Thymus (tissue), 11 donors: ENCODE measurements around the gene ZBTB9. TPM values are rescaled to one million over a fixed set of nuclear protein-coding genes. Genes with fewer than 3 reads are reported as not detected.

Experiments used
- DNase-seq, 9 donors: peaks; one replicate each; pipeline ENCODE4 v3.0.0-alpha.2; 2013; ENCODE audit warnings: low spot score in 9 of 9, low read depth in 6 of 9, missing footprints in 1 of 9
- H3K27ac ChIP-seq, 2 donors: one replicate each; pipeline ENCODE4 v1.5.1; 2013; ENCODE audit warnings: control low read depth in 1 of 2, low read depth in 1 of 2, low read length in 1 of 2, mild to moderate bottlenecking in 1 of 2, moderate library complexity in 1 of 2
- H3K27me3 ChIP-seq, 2 donors: one replicate each; pipeline ENCODE4 v1.5.1; 2013; ENCODE audit warnings: low read length in 1 of 2; ENCODE audit not compliant: control insufficient read depth in 2 of 2, insufficient read depth in 1 of 2
- H3K36me3 ChIP-seq, 2 donors: one replicate each; pipeline ENCODE4 v1.5.1; 2013; ENCODE audit warnings: low read length in 1 of 2, mild to moderate bottlenecking in 1 of 2, moderate library complexity in 1 of 2; ENCODE audit not compliant: control insufficient read depth in 2 of 2, insufficient read depth in 2 of 2
- H3K4me1 ChIP-seq, 2 donors: one replicate each; pipeline ENCODE4 v1.5.1; 2013; ENCODE audit warnings: low read length in 2 of 2; ENCODE audit not compliant: control insufficient read depth in 2 of 2, insufficient read depth in 2 of 2
- H3K4me3 ChIP-seq, 2 donors: one replicate each; pipeline ENCODE4 v1.5.1; 2013; ENCODE audit warnings: low read length in 2 of 2, control low read depth in 1 of 2, mild to moderate bottlenecking in 1 of 2
- H3K9me3 ChIP-seq, 2 donors: one replicate each; pipeline ENCODE4 v1.5.1; 2013; ENCODE audit warnings: low read length in 1 of 2, mild to moderate bottlenecking in 1 of 2; ENCODE audit not compliant: control insufficient read depth in 2 of 2, insufficient read depth in 1 of 2
- WGBS: extraction: QIAGEN DNeasy Blood & Tissue Kit; methylation state at CpG from one replicate; pipeline ENCODE4 v1.1.7; 2013; 5-methylcytosine and 5-hydroxymethylcytosine counted together
- polyA plus RNA-seq: library from polyadenylated mRNA; stranded (reverse); fragments of 200-250 nt; gene quantifications from one replicate; pipeline ENCODE4 v1.2.3, GENCODE V29; 2013
- total RNA-seq: library from RNA; stranded (reverse); fragments of 120-200 nt; gene quantifications from one replicate; pipeline ENCODE4 v1.2.4, GENCODE V29; 2013
- donor health status: healthy.

The ZBTB9 gene
- total and polyA plus RNA-seq, 2 donors, result 5.7 to 9.0 TPM

DNA sequence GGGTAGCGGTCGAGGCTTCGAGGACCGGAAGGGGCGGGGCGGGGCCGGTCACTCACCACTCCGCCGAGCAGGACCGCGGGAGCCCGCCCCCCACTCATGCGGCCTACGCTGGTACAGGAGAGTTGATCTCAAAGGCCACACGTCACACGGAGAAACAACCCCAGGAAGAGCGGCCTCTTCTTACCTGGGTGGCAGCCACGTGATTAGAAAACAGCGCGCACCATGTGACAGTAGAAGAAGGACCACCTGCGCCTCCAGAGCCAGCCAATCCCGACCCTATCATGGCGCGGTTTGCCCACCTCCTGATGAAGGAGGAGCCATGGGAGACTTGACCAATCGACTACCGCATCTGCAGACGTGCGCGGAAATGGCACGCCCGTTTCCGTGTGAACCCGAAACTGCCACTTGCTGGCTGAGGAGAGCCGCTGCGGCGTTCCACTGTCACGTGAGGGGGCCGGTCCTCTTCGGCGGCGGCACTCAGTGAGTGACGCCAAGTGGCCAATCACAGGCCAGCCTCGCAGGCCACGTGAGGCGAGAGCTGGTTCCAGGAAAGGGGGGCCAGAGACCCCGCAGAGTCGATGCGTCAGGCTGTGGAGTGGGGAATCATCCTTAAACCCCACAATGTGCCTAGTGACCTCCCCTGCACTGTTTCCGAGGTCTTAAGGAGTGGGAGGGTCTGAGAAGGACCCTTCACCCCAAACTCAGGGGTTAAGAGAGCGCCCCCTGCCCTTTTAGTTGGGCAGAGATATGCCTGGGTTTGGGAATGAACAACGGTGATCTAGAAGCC lies 36.3 kb upstream of the ZBTB9 start, which contains the start of gene CUTA:
Gene CUTA, minus strand, starts transcription at position 205 of the 787 bp plus-strand sequence. Its CDS starts 107 bp downstream, at position 98.
- H3K9me3 ChIP-seq, result peaks cover 0 to 3% of the 10 kb centered on the region in 2 donors
- under 1% methylated on average over 51 of the region's 51 CpGs for WGBS
- peaks cover 37 to 50% of the 10 kb centered on the region in 2 donors for H3K4me1 ChIP-seq
- no peaks in the 10 kb centered on the region for H3K27me3 ChIP-seq
- peaks cover 35 to 37% of the 10 kb centered on the region in 2 donors for H3K36me3 ChIP-seq
- peak within 1 kb of the TSS; percentile 94 to 98 for H3K27ac ChIP-seq
- peak within 1 kb of the TSS; percentile 71 to 79 for H3K4me3 ChIP-seq
- peak; percentile 97 to 100 (median 99) for DNase-seq

DNA sequence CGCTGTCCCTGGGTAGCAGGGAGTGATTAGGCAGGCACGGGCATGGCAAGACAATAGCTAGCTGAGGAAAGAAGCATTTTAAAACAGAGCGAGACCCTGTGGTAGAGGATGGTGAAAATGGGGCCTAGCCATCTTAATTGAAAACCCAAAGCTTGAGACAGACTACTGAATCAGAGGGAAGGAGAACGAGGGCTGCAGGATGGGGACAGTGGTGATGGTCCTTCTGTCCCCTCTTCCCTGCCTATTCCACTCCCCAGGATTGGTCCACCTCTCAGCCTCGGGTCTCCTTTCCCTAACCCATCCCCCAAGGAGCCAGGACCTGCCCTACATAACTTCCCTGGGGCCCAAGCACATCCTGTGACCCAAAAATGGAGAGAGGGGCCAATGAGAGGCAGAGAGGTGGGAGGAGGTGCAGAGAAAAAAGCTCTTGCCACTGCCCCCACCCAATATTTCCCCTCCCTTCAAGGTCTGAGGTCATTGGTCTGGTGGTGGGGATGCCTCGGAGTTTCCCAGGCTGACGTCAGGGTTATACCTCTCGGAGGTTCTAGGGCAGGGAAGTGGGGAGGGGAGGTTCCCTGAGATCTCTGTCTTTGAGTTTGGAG lies 35.6 kb upstream of the ZBTB9 start:
- peak overlapping the region; percentile 93 to 98 for H3K27ac ChIP-seq
- H3K9me3 ChIP-seq, result peaks cover 0 to 3% of the 10 kb centered on the region in 2 donors
- H3K4me1 ChIP-seq, result peaks cover 37 to 50% of the 10 kb centered on the region in 2 donors
- DNase-seq, result peak in 2 of 9 donors; percentile 48 to 74
- peak overlapping the region; percentile 43 to 45 for H3K4me3 ChIP-seq
- WGBS, result 63% methylated on average over 8 of the region's 8 CpGs
- H3K27me3 ChIP-seq, result no peaks in the 10 kb centered on the region
- H3K36me3 ChIP-seq, result peaks cover 28 to 34% of the 10 kb centered on the region in 2 donors

DNA sequence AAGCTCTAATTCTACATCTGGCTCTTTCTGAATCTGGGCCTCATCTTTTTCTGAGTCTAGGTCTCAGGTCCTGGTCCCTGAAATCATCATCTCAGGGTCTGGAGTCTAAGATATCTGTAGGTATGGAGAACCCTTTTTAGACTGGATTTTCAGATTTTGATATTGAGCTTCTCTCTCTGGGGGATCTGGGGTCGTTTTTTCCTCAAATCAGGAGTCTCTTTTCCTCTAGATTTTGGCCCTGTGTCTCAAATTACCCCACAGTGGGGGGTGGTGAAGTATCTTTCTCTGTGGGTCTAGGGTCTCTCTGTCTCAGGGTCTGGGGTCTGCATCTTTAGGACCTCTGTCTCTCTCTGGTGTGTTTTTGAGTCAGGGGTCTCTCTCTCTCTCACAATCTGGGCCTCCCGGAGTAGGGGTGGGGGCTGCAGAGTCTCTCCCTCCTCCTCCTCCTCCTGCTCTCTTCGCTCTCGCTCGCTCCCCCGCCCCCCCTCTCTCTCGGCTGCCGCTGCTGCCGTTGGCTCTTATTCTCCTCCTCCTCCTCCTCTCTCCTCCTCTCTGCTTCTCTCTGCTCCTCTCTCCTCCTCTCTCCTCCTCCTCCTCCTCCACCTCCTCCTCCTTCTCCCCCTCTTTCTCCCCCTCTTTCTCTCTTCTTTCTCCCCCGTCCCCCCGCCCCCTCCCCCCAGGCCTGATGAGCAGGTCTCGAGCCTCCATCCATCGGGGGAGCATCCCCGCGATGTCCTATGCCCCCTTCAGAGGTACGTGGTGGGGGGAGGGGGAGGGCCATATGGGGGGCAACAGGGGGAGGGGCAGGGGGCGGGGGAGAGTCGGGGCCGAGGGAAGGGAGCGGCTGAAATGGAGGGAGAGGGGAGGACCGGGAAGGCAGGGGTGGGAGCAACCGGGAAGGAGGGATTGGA lies 34.5 kb upstream of the ZBTB9 start, which contains the start of gene SYNGAP1:
Gene SYNGAP1, plus strand, starts transcription at position 486 of the 911 bp plus-strand sequence. Its CDS starts 200 bp downstream, at position 686.
- peak in 3 of 9 donors; percentile 69 to 83 (median 74) for DNase-seq
- Histone ChIP-seq H3K27me3 (no peaks in the 10 kb centered on the region), H3K27ac (peak within 1 kb of the TSS; percentile 93 to 98), H3K4me1 (peaks cover 39 to 55% of the 10 kb centered on the region in 2 donors), H3K9me3 (peaks cover 0 to 3% of the 10 kb centered on the region in 2 donors), H3K4me3 (peak within 1 kb of the TSS; percentile 45 to 52), H3K36me3 (peaks cover 17 to 26% of the 10 kb centered on the region in 2 donors)
- 4% methylated on average over 21 of the region's 22 CpGs for WGBS

DNA sequence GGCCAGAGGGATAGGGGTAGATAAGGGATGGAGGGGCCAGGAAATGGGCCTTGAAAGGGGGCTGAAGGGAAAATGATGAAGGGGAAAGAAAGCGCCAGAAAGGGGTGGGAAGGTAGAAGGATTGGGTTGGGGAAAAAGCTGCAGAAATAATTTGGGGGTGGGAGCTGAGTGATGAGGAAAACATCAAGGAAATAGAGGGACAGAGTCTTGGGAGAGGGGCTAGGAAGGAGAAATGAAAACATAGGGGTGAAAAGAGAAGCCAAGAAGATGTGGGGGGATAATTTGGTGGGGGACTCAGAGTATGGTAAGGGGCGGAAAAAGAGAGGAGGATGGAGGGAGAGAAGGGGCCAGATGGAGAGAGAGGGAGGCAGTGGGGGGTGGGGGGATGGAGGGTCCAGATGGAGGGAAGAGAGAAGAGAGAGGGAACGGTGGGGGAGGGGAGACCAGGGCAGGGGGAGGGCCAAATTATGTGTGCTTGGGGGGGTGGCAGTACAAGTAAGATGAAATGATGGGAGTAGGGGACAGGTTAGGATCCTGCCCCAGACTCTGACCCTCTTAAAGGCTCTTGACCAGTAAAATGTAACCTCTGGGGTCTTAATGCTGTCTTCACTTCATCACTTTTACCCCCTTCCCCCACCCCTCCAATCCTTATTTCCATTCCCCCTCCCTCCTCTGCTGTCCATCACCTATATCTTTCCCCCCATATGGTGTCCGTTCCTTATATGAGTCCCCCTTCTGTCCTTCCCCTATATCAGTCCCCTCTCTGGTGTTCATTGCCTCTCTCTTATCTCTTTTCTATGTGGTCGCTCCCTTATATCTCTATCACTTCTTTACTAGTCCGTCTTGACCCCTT lies 33.7 kb upstream of the ZBTB9 start:
- no peak overlapping the region for H3K27ac ChIP-seq
- H3K4me3 ChIP-seq, result peak overlapping the region; percentile 45 to 52
- peaks cover 8 to 17% of the 10 kb centered on the region in 2 donors for H3K36me3 ChIP-seq
- H3K4me1 ChIP-seq, result peaks cover 40 to 59% of the 10 kb centered on the region in 2 donors
- H3K27me3 ChIP-seq, result no peaks in the 10 kb centered on the region
- DNase-seq, result no peak
- 86% methylated on average over 6 of the region's 6 CpGs for WGBS
- peaks cover 0 to 3% of the 10 kb centered on the region in 2 donors for H3K9me3 ChIP-seq

DNA sequence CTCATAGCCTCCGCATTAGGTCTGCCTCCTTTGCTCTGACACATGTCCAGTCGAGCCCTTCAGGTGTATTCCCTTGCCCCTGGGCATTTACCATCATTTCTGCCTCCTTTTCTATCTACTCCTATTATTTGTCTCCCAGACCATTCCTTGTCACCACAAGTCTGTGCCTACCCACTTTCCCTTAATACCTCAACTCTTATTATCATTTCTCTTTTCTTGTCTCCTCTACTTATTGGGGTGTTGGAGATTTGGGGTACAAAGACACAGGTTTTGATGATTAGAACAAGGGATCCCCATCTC lies 33.1 kb upstream of the ZBTB9 start:
- 97% methylated on average over 2 of the region's 2 CpGs for WGBS
- no peaks in the 10 kb centered on the region for H3K27me3 ChIP-seq
- H3K27ac ChIP-seq, result no peak overlapping the region
- peaks cover 0 to 3% of the 10 kb centered on the region in 2 donors for H3K9me3 ChIP-seq
- H3K4me1 ChIP-seq, result peaks cover 37 to 59% of the 10 kb centered on the region in 2 donors
- H3K4me3 ChIP-seq, result no peak overlapping the region
- peaks cover 3 to 11% of the 10 kb centered on the region in 2 donors for H3K36me3 ChIP-seq
- no peak for DNase-seq

DNA sequence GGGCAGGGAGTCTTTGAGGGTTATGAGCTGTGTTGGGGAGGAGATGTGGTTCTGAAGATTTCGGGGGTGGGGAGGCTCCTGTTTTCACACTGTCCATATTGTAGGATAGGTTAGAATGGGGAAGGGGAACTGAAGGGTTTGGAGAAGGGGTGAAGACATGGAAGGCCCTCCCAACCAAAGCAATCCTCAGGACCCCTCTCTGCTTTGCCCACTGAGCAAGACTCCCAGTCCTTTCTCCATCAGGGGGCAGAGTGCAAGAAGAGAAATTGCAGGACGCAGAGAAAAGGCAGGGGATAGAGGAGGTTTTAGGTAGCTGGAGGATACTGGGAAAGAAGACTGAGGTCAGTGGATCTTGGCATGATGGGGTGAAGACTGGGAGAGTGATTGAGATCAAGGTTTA lies 30.6 kb upstream of the ZBTB9 start:
- no peak for DNase-seq
- H3K4me3 ChIP-seq, result no peak overlapping the region
- WGBS, result 96% methylated on average over 2 of the region's 2 CpGs
- peaks cover 35 to 58% of the 10 kb centered on the region in 2 donors for H3K4me1 ChIP-seq
- no peaks in the 10 kb centered on the region for H3K9me3 ChIP-seq
- peaks cover 0 to 4% of the 10 kb centered on the region in 2 donors for H3K36me3 ChIP-seq
- no peaks in the 10 kb centered on the region for H3K27me3 ChIP-seq
- H3K27ac ChIP-seq, result no peak overlapping the region

DNA sequence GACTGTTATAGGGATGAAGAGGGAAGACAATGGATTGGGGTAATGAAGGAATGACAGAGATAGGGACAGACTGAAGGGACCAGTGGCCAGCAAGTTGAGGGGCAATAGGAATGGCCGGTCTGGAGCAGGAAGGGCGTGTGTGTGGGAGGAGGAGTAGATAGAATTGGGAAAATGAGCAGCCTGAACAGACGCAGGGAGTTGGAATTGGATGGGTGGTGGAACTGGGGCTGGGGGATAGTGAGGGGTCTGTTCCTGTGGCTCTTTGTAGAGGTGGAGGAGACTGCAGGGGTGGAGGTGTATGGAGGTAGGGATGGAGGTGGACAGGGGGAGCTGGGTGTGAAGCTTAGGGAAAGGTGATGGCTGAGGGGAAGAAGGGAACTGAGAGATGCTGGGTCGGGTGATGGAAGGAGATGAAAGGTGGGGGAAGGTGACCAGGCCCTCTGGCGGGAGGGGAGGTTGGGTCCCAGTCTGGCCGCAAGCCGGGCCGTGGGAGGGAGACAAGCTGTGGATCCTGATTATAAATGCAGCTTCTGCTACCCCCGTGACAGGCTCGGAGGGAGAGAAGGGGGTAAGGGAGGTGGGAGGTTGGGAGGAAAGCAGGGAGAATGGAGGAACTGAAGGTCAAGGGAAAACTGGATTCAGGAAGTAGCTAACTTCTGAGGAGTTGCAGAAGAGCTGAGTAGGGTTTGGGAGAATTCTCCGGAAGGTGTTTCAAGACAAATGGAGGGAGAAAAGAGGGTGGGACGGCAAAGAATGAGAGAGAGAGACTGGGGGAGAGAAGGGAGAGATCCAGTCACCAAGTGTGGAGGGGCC lies 29.3 kb upstream of the ZBTB9 start:
- peak overlapping the region; percentile 91 to 93 for H3K27ac ChIP-seq
- H3K4me3 ChIP-seq, result peak overlapping the region; percentile 55 to 84
- no peaks in the 10 kb centered on the region for H3K27me3 ChIP-seq
- H3K4me1 ChIP-seq, result peaks cover 36 to 60% of the 10 kb centered on the region in 2 donors
- DNase-seq, result no peak
- peaks cover 0 to 4% of the 10 kb centered on the region in 2 donors for H3K36me3 ChIP-seq
- 32% methylated on average over 12 of the region's 12 CpGs for WGBS
- no peaks in the 10 kb centered on the region for H3K9me3 ChIP-seq
